Measurements from ENCODE around the gene S100A13. TPM values are rescaled to one million over a fixed set of nuclear protein-coding genes. Genes with fewer than 3 reads are reported as not detected.

S100A13 gene
- total RNA-seq, 1 experiment from 2014 or later = 111 TPM

DNA sequence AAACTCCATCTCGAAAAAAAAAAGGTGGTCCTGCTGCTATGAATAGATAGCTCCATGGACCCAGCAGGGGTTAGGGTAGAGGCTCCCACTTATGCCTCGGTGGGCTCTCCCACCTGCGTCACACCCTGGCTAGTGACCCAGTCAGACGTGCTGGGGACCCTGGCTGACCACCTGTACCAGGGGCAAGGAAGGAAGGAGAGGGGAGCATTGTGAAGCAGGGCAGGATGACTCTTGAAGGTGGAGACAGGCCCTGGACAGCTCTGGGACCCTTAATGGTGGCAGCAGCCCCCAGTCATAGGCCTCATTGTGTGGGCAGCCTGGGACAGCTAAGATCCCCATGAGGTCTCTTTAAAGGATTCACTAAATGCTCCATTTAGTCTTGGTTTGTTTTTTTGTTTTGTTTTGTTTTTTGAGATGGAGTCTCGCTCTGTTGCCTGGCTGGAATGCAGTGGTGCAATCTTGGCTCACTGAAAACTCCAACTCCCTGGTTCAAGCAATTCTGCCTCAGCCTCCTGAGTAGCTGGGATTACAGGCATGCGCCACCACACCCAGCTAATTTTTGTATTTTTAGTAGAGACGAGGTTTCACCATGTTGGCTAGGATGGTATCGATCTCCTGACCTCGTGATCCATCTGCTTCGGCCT lies 20.8 kb upstream of the S100A13 start:
- Histone ChIP-seq H3K27me3 (ENCODE audit: control insufficient read depth, insufficient read depth, low read length) (no peaks in the 10 kb centered on the region), H3K9me3 (ENCODE audit: control insufficient read depth, insufficient read depth, low read depth, low read length) (no peaks in the 10 kb centered on the region), H3K27ac (ENCODE audit: low read length) (no peak overlapping the region), H3K4me1 (ENCODE audit: control insufficient read depth, insufficient read depth, low read length) (no peaks in the 10 kb centered on the region), H3K36me3 (ENCODE audit: control insufficient read depth, insufficient read depth, low read length) (peaks cover 22% of the 10 kb centered on the region), H3K4me3 (ENCODE audit: low read depth in 2 of 2, low read length in 2 of 2) (no peak overlapping the region)
- ATAC-seq = peak; percentile 27
- peak; percentile 30; the same call in 1 of the 2 replicates for TF ChIP-seq POLR2AphosphoS5 (IDR thresholded peaks at IDR 0.05; ENCODE audit: low read depth, low read length)
- TF ChIP-seq, protein P1, sequence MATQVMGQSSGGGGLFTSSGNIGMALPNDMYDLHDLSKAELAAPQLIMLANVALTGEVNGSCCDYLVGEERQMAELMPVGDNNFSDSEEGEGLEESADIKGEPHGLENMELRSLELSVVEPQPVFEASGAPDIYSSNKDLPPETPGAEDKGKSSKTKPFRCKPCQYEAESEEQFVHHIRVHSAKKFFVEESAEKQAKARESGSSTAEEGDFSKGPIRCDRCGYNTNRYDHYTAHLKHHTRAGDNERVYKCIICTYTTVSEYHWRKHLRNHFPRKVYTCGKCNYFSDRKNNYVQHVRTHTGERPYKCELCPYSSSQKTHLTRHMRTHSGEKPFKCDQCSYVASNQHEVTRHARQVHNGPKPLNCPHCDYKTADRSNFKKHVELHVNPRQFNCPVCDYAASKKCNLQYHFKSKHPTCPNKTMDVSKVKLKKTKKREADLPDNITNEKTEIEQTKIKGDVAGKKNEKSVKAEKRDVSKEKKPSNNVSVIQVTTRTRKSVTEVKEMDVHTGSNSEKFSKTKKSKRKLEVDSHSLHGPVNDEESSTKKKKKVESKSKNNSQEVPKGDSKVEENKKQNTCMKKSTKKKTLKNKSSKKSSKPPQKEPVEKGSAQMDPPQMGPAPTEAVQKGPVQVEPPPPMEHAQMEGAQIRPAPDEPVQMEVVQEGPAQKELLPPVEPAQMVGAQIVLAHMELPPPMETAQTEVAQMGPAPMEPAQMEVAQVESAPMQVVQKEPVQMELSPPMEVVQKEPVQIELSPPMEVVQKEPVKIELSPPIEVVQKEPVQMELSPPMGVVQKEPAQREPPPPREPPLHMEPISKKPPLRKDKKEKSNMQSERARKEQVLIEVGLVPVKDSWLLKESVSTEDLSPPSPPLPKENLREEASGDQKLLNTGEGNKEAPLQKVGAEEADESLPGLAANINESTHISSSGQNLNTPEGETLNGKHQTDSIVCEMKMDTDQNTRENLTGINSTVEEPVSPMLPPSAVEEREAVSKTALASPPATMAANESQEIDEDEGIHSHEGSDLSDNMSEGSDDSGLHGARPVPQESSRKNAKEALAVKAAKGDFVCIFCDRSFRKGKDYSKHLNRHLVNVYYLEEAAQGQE (IDR thresholded peaks at IDR 0.05; ENCODE audit: insufficient read depth in 1 of 2, low read depth in 2 of 2, low read length in 1 of 2) = no peak
- in situ Hi-C loops (cut with HindIII; ENCODE audit: low pct_unique_long_range_greater_than_20kb, low sequenced_read_pairs) = no loop called here
- CTCF ChIA-PET = no interaction called here
- no peak for DNase-seq (ENCODE audit: low read depth, low spot score)
- intact Hi-C loops (cut with micrococcal nuclease; ENCODE audit: unreplicated experiment) = no loop called here
- BruUV-seq (replicated peaks) = no TSS peak
- POLR2A ChIA-PET = interaction anchor here (0.6 kb wide), 1 partner anchor 9 kb away, joined by 3 read pairs; no protein-coding TSS in a partner anchor

DNA sequence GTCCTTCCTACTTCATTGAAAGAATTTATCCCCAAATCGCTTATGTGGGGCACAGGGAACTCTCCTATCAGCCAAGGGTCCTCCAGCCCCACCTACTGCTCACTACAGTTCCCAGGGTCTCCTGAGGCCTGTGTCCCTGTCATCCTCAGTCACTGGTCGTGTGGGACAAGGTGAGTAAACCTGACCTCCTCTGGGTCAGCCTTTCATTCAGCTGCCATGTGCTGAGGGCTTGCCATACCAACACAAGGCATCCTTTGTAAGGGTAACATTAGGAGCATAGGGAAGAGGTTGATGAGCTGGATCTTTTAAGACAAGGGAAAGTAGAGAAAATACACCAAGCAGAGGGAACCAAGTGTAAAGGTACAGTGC lies 20.0 kb upstream of the S100A13 start:
- TF ChIP-seq SIN3A (IDR thresholded peaks at IDR 0.05; ENCODE audit: borderline replicate concordance, insufficient read depth, low read depth, low read length) = 0 out of 2 replicates have a peak, but pooled peaks have one; percentile 47
- no peak for TF ChIP-seq TCF7L2 (IDR thresholded peaks at IDR 0.05; ENCODE audit: low read depth, low read length)
- TF ChIP-seq, protein P1 (IDR thresholded peaks at IDR 0.05; ENCODE audit: insufficient read depth in 1 of 2, low read depth in 2 of 2, low read length in 1 of 2) = no peak
- TF ChIP-seq POLR2AphosphoS5 (IDR thresholded peaks at IDR 0.05; ENCODE audit: low read depth, low read length) = peak; percentile 72; the same call in 1 of the 2 replicates
- TF ChIP-seq, protein P2, sequence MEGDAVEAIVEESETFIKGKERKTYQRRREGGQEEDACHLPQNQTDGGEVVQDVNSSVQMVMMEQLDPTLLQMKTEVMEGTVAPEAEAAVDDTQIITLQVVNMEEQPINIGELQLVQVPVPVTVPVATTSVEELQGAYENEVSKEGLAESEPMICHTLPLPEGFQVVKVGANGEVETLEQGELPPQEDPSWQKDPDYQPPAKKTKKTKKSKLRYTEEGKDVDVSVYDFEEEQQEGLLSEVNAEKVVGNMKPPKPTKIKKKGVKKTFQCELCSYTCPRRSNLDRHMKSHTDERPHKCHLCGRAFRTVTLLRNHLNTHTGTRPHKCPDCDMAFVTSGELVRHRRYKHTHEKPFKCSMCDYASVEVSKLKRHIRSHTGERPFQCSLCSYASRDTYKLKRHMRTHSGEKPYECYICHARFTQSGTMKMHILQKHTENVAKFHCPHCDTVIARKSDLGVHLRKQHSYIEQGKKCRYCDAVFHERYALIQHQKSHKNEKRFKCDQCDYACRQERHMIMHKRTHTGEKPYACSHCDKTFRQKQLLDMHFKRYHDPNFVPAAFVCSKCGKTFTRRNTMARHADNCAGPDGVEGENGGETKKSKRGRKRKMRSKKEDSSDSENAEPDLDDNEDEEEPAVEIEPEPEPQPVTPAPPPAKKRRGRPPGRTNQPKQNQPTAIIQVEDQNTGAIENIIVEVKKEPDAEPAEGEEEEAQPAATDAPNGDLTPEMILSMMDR (IDR thresholded peaks at IDR 0.05) = no peak
- H3K27ac ChIP-seq (ENCODE audit: low read length) = no peak overlapping the region
- ATAC-seq (peak; percentile 66), DNase-seq (ENCODE audit: low read depth, low spot score) (no peak)
- H3K4me3 ChIP-seq (ENCODE audit: low read depth in 2 of 2, low read length in 2 of 2) = no peak overlapping the region
- in situ Hi-C loops (cut with HindIII; ENCODE audit: low pct_unique_long_range_greater_than_20kb, low sequenced_read_pairs) (no loop called here), intact Hi-C loops (cut with micrococcal nuclease; ENCODE audit: unreplicated experiment) (no loop called here)
- ChIA-PET CTCF (interaction anchor here (1.1 kb wide), 1 partner anchor 124 kb away, joined by 3 read pairs; no protein-coding TSS in a partner anchor), POLR2A (interaction anchor here (0.6 kb wide), 1 partner anchor 10 kb away, joined by 3 read pairs; no protein-coding TSS in a partner anchor)
- peaks cover 28% of the 10 kb centered on the region for H3K36me3 ChIP-seq (ENCODE audit: control insufficient read depth, insufficient read depth, low read length)
- H3K27me3 ChIP-seq (ENCODE audit: control insufficient read depth, insufficient read depth, low read length) = no peaks in the 10 kb centered on the region
- H3K9me3 ChIP-seq (ENCODE audit: control insufficient read depth, insufficient read depth, low read depth, low read length) = no peaks in the 10 kb centered on the region
- no peaks in the 10 kb centered on the region for H3K4me1 ChIP-seq (ENCODE audit: control insufficient read depth, insufficient read depth, low read length)
- no TSS peak for BruUV-seq (replicated peaks)

All from Panc1 (cell line).